Retinal pigment epithelial cell (primary cell): ENCODE results near the gene PROM2.

Experiments
- DNase-seq: peaks from one replicate; pipeline ENCODE4 v3.0.0-alpha.2; 2010; ENCODE audit warnings: low read depth
- H3K4me3 ChIP-seq: 2 replicates; pipeline ENCODE4 v1.5.1; 2011; ENCODE audit warnings: mild to moderate bottlenecking, low read length, control low read depth, moderate library complexity
- CTCF ChIP-seq: conservative IDR thresholded peaks from 2 replicates; pipeline ENCODE4 v1.5.1; 2011; ENCODE audit warnings: low read depth, low read length, control low read depth, inconsistent platforms

Gene PROM2

GRCh38 chr2:95275151-95275515 lies 884 bp downstream of the PROM2 start:
- DNase-seq = no peak
- no peak for TF ChIP-seq CTCF
- H3K4me3 ChIP-seq = no peak overlapping the region

GRCh38 chr2:95275601-95276243 lies 1.5 kb downstream of the PROM2 start:
- DNase-seq = no peak
- H3K4me3 ChIP-seq = no peak overlapping the region
- no peak for TF ChIP-seq CTCF

DNA sequence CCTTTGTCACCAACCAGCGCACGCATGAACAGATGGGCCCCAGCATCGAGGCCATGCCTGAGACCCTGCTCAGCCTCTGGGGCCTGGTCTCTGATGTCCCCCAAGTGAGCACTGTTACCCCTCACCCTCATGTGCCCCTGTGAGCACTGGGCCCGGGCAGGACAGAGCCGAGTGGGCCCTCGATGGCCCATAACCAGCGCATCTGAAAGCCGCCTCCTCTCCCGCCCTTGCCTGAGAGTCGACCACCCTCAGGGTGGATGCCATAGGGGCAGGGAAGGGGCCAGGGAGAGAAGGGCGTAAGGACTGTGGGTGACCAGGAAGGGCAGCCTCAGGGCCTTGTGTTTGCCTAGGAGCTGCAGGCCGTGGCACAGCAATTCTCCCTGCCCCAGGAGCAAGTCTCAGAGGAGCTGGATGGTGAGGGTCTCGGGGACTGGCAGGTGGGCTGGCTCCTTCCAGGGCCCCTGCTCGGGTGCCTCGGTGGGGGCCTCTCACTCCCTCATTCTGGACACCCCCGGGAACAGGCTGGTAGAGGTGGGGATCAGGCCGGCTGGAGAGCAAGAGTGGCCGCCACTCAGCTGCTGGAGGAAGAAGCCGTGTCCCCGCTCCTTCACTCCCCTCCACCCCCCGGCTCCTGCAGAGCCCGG lies 2.1 kb downstream of the PROM2 start:
- DNase-seq = no peak
- H3K4me3 ChIP-seq = no peak overlapping the region
- no peak for TF ChIP-seq CTCF

GRCh38 chr2:95276888-95277245 lies 2.6 kb downstream of the PROM2 start:
- DNase-seq = no peak
- no peak overlapping the region for H3K4me3 ChIP-seq
- no peak for TF ChIP-seq CTCF

- DNase-seq = no peak
- H3K4me3 ChIP-seq = no peak overlapping the region
- TF ChIP-seq CTCF = no peak
Measured at GRCh38 chr2:95277246-95277906, 3.1 kb downstream of the PROM2 start.

DNA sequence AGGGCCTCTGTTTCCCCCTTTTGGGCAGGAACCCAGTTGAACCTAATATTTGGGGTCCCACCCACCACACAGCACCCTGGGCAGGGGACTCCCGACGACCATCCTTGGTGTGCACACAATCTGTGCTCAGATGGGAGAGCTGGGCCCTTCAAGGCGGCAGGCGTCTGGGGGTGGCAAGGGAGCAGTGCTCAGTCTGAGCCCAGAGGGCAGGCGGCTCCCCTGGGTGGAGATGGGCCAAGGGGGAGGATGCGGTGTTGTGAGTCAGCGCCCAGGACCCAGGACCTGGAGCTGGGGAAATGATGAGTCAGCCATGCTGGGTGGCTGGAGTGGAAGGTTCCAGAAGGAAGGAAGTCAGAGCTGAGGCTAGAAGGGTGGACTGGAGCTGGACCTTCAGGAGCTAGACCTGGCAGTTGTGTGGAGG lies 3.8 kb downstream of the PROM2 start:
- DNase-seq = no peak
- TF ChIP-seq CTCF = no peak
- no peak overlapping the region for H3K4me3 ChIP-seq
